HepG2 (cell line): Measurements from ENCODE around the gene NAA38. TPM values are rescaled to one million over a fixed set of nuclear protein-coding genes. Genes with fewer than 3 reads are reported as not detected.

Experiments
- GATAD2A ChIP-seq: IDR thresholded peaks from 2 replicates; pipeline ENCODE4 v1.6.1; 2016
- MAF1 ChIP-seq: sonication (generic); formaldehyde crosslinking; IDR thresholded peaks from 2 replicates; pipeline ENCODE4 v1.5.0; 2020; ENCODE audit warnings: missing genetic modification reagents, borderline replicate concordance
- MED13 ChIP-seq: sonication (generic); formaldehyde crosslinking; IDR thresholded peaks from 2 replicates; pipeline ENCODE4 v1.5.0; 2020; ENCODE audit warnings: missing genetic modification reagents
- SSRP1 ChIP-seq: IDR thresholded peaks from 2 replicates; pipeline ENCODE4 v1.6.1; 2016; ENCODE audit warnings: control low read depth
- WIZ ChIP-seq: sonication (generic); formaldehyde crosslinking; IDR thresholded peaks from 2 replicates; pipeline ENCODE4 v1.5.1; 2020; ENCODE audit warnings: mild to moderate bottlenecking, missing genetic modification reagents
- ZNF20 ChIP-seq: sonication (generic); formaldehyde crosslinking; IDR thresholded peaks from 2 replicates; pipeline ENCODE4 v1.4.0; 2020; ENCODE audit warnings: mild to moderate bottlenecking, moderate library complexity, missing genetic modification reagents
- ZNF207 ChIP-seq: fragments of 450-650 bp; IDR thresholded peaks from 2 replicates; pipeline ENCODE4 v1.6.1; 2016; ENCODE audit warnings: antibody characterized with exemption, borderline replicate concordance
- ZNF598 ChIP-seq: sonication (generic); formaldehyde crosslinking; IDR thresholded peaks from 2 replicates; pipeline ENCODE4 v1.5.1; 2020; ENCODE audit warnings: mild to moderate bottlenecking, missing genetic modification reagents, borderline replicate concordance
- polyA plus RNA-seq, 8 experiments: library from polyadenylated mRNA; depleted of rRNA in 3 of 8; stranded (reverse) in 7 of 8; unstranded in 1 of 8; fragments of >200 nt; fragmentation: Illumina TruSeq in 4 of 8; extraction: Trizol in 4 of 8; gene quantifications; 2 replicates each; pipeline versions ENCODE4 v1.2.1 to v1.2.3, GENCODE V29; 2011 to 2016; ENCODE audit warnings: low read depth in 4 of 8, missing spikeins in 1 of 8, mixed read lengths in 1 of 8; ENCODE audit not compliant: insufficient read depth in 1 of 8
- total RNA-seq, 5 experiments: library from RNA; depleted of rRNA; stranded (reverse); fragments of >200 nt; fragmentation: Illumina TruSeq; extraction: Trizol; gene quantifications; 2 replicates each; pipeline ENCODE4 v1.2.3, GENCODE V29; 2016; ENCODE audit warnings: low read depth in 1 of 5
- TF ChIP-seq, protein P1 (sequence below): sonication (generic); formaldehyde crosslinking; IDR thresholded peaks from 2 replicates; pipeline ENCODE4 v1.4.0; 2020; ENCODE audit warnings: mild to moderate bottlenecking, missing genetic modification reagents, borderline replicate concordance
- TF ChIP-seq, protein P2 (sequence below): sonication (generic); formaldehyde crosslinking; conservative IDR thresholded peaks from 2 replicates; pipeline ENCODE4 v1.8.1; 2023; ENCODE audit warnings: missing genetic modification reagents
- TF ChIP-seq, protein P3 (sequence below): sonication (generic); formaldehyde crosslinking; IDR thresholded peaks from 2 replicates; pipeline ENCODE4 v1.5.1; 2020; ENCODE audit warnings: missing genetic modification reagents, mild to moderate bottlenecking, borderline replicate concordance
- TF ChIP-seq, protein P4 (sequence below): sonication (generic); formaldehyde crosslinking; IDR thresholded peaks from 2 replicates; pipeline ENCODE4 v1.5.1; 2020; ENCODE audit warnings: mild to moderate bottlenecking, missing genetic modification reagents, moderate library complexity
- TF ChIP-seq, protein P5 (sequence below): IDR thresholded peaks from 2 replicates; pipeline ENCODE4 v1.4.0; 2020; ENCODE audit warnings: mild to moderate bottlenecking, missing genetic modification reagents

NAA38 gene
- total and polyA plus RNA-seq, 2 of the 13 experiments (the other 11 are each of a cell fraction or from before 2014, with no cell fraction given) = 46.9 to 91.6 TPM

DNA sequence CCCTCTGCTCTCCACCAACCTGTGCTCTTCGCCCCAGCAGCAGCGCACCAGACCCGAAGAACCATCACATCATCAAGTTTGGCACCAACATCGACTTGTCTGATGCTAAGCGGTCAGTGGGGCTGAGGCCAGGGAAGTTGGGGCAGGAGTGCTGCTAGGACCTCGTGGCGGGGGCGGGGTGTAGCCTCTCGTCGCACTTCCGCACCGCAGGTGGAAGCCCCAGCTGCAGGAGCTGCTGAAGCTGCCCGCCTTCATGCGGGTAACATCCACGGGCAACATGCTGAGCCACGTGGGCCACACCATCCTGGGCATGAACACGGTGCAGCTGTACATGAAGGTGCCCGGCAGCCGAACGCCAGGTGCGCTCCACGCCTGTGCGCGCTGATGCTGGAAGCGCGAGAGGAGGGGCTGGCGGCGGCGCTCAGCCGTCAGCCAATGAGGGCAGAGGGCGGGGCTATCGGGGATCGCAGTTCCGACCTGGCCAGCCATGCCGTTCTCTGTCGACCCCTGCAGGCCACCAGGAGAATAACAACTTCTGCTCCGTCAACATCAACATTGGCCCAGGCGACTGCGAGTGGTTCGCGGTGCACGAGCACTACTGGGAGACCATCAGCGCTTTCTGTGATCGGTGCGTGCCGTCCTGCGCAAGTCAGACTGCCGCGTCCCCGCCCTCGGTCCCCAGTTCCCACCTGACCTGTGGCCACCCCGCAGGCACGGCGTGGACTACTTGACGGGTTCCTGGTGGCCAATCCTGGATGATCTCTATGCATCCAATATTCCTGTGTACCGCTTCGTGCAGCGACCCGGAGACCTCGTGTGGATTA, 5.7 kb downstream of the NAA38 start (continued):
- TF ChIP-seq, protein P1, sequence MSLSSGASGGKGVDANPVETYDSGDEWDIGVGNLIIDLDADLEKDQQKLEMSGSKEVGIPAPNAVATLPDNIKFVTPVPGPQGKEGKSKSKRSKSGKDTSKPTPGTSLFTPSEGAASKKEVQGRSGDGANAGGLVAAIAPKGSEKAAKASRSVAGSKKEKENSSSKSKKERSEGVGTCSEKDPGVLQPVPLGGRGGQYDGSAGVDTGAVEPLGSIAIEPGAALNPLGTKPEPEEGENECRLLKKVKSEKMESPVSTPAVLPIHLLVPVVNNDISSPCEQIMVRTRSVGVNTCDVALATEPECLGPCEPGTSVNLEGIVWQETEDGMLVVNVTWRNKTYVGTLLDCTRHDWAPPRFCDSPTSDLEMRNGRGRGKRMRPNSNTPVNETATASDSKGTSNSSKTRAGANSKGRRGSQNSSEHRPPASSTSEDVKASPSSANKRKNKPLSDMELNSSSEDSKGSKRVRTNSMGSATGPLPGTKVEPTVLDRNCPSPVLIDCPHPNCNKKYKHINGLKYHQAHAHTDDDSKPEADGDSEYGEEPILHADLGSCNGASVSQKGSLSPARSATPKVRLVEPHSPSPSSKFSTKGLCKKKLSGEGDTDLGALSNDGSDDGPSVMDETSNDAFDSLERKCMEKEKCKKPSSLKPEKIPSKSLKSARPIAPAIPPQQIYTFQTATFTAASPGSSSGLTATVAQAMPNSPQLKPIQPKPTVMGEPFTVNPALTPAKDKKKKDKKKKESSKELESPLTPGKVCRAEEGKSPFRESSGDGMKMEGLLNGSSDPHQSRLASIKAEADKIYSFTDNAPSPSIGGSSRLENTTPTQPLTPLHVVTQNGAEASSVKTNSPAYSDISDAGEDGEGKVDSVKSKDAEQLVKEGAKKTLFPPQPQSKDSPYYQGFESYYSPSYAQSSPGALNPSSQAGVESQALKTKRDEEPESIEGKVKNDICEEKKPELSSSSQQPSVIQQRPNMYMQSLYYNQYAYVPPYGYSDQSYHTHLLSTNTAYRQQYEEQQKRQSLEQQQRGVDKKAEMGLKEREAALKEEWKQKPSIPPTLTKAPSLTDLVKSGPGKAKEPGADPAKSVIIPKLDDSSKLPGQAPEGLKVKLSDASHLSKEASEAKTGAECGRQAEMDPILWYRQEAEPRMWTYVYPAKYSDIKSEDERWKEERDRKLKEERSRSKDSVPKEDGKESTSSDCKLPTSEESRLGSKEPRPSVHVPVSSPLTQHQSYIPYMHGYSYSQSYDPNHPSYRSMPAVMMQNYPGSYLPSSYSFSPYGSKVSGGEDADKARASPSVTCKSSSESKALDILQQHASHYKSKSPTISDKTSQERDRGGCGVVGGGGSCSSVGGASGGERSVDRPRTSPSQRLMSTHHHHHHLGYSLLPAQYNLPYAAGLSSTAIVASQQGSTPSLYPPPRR (CRISPR knock-in tag) = no peak
- TF ChIP-seq, protein P2, sequence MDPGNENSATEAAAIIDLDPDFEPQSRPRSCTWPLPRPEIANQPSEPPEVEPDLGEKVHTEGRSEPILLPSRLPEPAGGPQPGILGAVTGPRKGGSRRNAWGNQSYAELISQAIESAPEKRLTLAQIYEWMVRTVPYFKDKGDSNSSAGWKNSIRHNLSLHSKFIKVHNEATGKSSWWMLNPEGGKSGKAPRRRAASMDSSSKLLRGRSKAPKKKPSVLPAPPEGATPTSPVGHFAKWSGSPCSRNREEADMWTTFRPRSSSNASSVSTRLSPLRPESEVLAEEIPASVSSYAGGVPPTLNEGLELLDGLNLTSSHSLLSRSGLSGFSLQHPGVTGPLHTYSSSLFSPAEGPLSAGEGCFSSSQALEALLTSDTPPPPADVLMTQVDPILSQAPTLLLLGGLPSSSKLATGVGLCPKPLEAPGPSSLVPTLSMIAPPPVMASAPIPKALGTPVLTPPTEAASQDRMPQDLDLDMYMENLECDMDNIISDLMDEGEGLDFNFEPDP = no peak
- TF ChIP-seq MED13 (no peak), MAF1 (CRISPR knock-in tag) (no peak), SSRP1 (CRISPR knock-in tag) (no peak), ZNF207 (no peak), ZNF598 (peak; percentile 58; the same call in 1 of the 2 replicates), WIZ (CRISPR knock-in tag) (no peak), GATAD2A (CRISPR knock-in tag) (peak; percentile 59), ZNF20 (CRISPR knock-in tag) (no peak)
- TF ChIP-seq, protein P3, sequence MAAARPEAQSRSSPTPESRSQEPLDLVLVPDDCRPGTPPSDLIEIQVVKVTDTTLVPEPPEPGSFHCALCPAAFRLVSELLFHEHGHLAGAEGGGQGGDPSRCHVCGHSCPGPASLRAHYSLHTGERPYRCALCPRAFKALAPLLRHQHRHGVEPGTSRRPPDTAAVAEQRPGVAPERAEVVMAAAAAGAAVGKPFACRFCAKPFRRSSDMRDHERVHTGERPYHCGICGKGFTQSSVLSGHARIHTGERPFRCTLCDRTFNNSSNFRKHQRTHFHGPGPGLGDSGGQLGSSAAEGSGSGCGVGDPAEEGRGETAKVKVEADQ = 0 out of 2 replicates have a peak, but pooled peaks have one; percentile 22
- TF ChIP-seq, protein P4, sequence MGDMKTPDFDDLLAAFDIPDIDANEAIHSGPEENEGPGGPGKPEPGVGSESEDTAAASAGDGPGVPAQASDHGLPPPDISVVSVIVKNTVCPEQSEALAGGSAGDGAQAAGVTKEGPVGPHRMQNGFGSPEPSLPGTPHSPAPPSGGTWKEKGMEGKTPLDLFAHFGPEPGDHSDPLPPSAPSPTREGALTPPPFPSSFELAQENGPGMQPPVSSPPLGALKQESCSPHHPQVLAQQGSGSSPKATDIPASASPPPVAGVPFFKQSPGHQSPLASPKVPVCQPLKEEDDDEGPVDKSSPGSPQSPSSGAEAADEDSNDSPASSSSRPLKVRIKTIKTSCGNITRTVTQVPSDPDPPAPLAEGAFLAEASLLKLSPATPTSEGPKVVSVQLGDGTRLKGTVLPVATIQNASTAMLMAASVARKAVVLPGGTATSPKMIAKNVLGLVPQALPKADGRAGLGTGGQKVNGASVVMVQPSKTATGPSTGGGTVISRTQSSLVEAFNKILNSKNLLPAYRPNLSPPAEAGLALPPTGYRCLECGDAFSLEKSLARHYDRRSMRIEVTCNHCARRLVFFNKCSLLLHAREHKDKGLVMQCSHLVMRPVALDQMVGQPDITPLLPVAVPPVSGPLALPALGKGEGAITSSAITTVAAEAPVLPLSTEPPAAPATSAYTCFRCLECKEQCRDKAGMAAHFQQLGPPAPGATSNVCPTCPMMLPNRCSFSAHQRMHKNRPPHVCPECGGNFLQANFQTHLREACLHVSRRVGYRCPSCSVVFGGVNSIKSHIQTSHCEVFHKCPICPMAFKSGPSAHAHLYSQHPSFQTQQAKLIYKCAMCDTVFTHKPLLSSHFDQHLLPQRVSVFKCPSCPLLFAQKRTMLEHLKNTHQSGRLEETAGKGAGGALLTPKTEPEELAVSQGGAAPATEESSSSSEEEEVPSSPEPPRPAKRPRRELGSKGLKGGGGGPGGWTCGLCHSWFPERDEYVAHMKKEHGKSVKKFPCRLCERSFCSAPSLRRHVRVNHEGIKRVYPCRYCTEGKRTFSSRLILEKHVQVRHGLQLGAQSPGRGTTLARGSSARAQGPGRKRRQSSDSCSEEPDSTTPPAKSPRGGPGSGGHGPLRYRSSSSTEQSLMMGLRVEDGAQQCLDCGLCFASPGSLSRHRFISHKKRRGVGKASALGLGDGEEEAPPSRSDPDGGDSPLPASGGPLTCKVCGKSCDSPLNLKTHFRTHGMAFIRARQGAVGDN (CRISPR knock-in tag) = peak; percentile 62
- TF ChIP-seq, protein P5, sequence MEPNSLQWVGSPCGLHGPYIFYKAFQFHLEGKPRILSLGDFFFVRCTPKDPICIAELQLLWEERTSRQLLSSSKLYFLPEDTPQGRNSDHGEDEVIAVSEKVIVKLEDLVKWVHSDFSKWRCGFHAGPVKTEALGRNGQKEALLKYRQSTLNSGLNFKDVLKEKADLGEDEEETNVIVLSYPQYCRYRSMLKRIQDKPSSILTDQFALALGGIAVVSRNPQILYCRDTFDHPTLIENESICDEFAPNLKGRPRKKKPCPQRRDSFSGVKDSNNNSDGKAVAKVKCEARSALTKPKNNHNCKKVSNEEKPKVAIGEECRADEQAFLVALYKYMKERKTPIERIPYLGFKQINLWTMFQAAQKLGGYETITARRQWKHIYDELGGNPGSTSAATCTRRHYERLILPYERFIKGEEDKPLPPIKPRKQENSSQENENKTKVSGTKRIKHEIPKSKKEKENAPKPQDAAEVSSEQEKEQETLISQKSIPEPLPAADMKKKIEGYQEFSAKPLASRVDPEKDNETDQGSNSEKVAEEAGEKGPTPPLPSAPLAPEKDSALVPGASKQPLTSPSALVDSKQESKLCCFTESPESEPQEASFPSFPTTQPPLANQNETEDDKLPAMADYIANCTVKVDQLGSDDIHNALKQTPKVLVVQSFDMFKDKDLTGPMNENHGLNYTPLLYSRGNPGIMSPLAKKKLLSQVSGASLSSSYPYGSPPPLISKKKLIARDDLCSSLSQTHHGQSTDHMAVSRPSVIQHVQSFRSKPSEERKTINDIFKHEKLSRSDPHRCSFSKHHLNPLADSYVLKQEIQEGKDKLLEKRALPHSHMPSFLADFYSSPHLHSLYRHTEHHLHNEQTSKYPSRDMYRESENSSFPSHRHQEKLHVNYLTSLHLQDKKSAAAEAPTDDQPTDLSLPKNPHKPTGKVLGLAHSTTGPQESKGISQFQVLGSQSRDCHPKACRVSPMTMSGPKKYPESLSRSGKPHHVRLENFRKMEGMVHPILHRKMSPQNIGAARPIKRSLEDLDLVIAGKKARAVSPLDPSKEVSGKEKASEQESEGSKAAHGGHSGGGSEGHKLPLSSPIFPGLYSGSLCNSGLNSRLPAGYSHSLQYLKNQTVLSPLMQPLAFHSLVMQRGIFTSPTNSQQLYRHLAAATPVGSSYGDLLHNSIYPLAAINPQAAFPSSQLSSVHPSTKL (CRISPR knock-in tag) = peak; percentile 48
